Measurements from ENCODE around the gene MYOG.

DNA sequence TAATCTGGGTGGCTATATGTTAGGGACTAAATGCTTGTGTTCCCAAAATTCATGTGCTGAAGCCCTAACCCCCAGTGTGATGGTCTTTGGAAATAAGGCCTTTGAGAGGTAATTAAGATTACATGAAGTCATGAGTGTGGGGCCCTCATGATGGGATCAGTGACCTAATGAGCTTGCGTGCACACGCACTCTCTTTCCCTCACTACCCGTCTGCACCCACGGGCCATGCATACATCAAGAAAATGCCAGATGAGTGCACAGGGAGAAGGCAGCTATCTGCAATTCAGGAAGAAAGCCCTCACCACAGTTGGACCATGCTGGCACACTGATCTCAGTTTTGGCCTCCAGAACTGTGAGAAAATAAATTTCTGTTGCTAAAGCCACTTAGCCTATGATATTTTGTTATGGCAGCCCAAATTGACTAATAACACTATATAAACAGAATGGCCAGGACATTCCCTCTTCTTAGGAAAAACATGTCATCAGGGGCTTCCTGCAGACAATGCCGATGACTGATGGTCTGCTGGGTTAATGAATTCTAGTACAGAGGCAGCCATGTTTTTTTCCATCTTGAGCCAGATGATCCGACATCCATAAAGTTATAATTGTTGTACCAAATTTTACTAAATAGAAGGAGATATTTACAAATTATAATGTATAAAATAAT is 18.1 kb upstream of the MYOG start:
- TF ChIP-seq, protein P1, sequence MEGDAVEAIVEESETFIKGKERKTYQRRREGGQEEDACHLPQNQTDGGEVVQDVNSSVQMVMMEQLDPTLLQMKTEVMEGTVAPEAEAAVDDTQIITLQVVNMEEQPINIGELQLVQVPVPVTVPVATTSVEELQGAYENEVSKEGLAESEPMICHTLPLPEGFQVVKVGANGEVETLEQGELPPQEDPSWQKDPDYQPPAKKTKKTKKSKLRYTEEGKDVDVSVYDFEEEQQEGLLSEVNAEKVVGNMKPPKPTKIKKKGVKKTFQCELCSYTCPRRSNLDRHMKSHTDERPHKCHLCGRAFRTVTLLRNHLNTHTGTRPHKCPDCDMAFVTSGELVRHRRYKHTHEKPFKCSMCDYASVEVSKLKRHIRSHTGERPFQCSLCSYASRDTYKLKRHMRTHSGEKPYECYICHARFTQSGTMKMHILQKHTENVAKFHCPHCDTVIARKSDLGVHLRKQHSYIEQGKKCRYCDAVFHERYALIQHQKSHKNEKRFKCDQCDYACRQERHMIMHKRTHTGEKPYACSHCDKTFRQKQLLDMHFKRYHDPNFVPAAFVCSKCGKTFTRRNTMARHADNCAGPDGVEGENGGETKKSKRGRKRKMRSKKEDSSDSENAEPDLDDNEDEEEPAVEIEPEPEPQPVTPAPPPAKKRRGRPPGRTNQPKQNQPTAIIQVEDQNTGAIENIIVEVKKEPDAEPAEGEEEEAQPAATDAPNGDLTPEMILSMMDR (conservative IDR thresholded peaks at IDR 0.05; ENCODE audit: low read length): no peak
- TF ChIP-seq EZH2phosphoT487 (IDR thresholded peaks at IDR 0.05; ENCODE audit: borderline replicate concordance): no peak
